ENCODE data around the gene VCX2. TPM values are rescaled to one million over a fixed set of nuclear protein-coding genes. Genes with fewer than 3 reads are reported as not detected.

Gene VCX2
- total RNA-seq, 4 donors from 2014 or later: not detected

- TF ChIP-seq CTCF (IDR thresholded peaks at IDR 0.05; ENCODE audit: low read depth): no peak
Observed at GRCh38 chrX:8141896-8142295, 29.2 kb downstream of the VCX2 start.

GRCh38 chrX:8140986-8141744, 29.9 kb downstream of the VCX2 start:
- no peak for TF ChIP-seq CTCF (IDR thresholded peaks at IDR 0.05; ENCODE audit: low read depth)

GRCh38 chrX:8139716-8140115, 31.4 kb downstream of the VCX2 start:
- TF ChIP-seq CTCF (IDR thresholded peaks at IDR 0.05; ENCODE audit: low read depth): no peak

- TF ChIP-seq CTCF (IDR thresholded peaks at IDR 0.05; ENCODE audit: low read depth): no peak
Observed at GRCh38 chrX:8138252-8138651, 32.8 kb downstream of the VCX2 start.

- no peak for TF ChIP-seq CTCF (IDR thresholded peaks at IDR 0.05; ENCODE audit: low read depth)
Observed at GRCh38 chrX:8126648-8127047, 44.4 kb downstream of the VCX2 start.

- no peak for TF ChIP-seq CTCF (IDR thresholded peaks at IDR 0.05; ENCODE audit: low read depth)
Observed at GRCh38 chrX:8126092-8126491, 45.0 kb downstream of the VCX2 start.

GRCh38 chrX:8125566-8125965, 45.5 kb downstream of the VCX2 start:
- TF ChIP-seq CTCF (IDR thresholded peaks at IDR 0.05; ENCODE audit: low read depth): no peak

Data from subcutaneous adipose tissue (tissue), 4 donors.